ENCODE results near the gene KDM5A.

The KDM5A gene

GRCh38 chr12:271161-271560 lies 118.0 kb downstream of the KDM5A start:
- no peak for DNase-seq

GRCh38 chr12:269191-269590 lies 119.9 kb downstream of the KDM5A start:
- no peak for DNase-seq

GRCh38 chr12:268483-268840 lies 120.7 kb downstream of the KDM5A start:
- DNase-seq, result no peak

- DNase-seq, result no peak
These were observed 121.3 kb downstream of the KDM5A start for GRCh38 chr12:267581-268482.

- no peak for DNase-seq
These were observed 124.0 kb downstream of the KDM5A start for GRCh38 chr12:265096-265495.

- no peak for DNase-seq
These were observed 124.9 kb downstream of the KDM5A start for GRCh38 chr12:264269-264668.

- no peak for DNase-seq
These were observed 125.5 kb downstream of the KDM5A start for GRCh38 chr12:263574-263973.

- no peak for DNase-seq
These were observed 126.3 kb downstream of the KDM5A start, which contains the start of gene SLC6A13 for GRCh38 chr12:262817-263216. TSS of gene SLC6A13 (minus strand) at chr12:262836. CDS start at chr12:260052, 2,784 bp downstream.

GRCh38 chr12:262113-262512 lies 127.0 kb downstream of the KDM5A start:
- DNase-seq, result no peak

GRCh38 chr12:257521-258321 lies 131.4 kb downstream of the KDM5A start:
- DNase-seq, result no peak

- no peak for DNase-seq
These were observed 132.2 kb downstream of the KDM5A start for GRCh38 chr12:256958-257357.

- no peak for DNase-seq
These were observed 132.9 kb downstream of the KDM5A start for GRCh38 chr12:256225-256624.

GRCh38 chr12:254912-255311 lies 134.2 kb downstream of the KDM5A start:
- DNase-seq, result no peak

- no peak for DNase-seq
These were observed 135.1 kb downstream of the KDM5A start for GRCh38 chr12:254039-254438.

- DNase-seq, result no peak
These were observed 135.8 kb downstream of the KDM5A start for GRCh38 chr12:253116-253831.

GRCh38 chr12:252636-253035 lies 136.5 kb downstream of the KDM5A start:
- DNase-seq, result no peak

GRCh38 chr12:247271-247670 lies 141.8 kb downstream of the KDM5A start:
- DNase-seq, result no peak

- no peak for DNase-seq
These were observed 145.7 kb downstream of the KDM5A start for GRCh38 chr12:243381-243780.

- DNase-seq, result no peak
These were observed 146.6 kb downstream of the KDM5A start for GRCh38 chr12:242496-242895.

GRCh38 chr12:241266-241665 lies 147.9 kb downstream of the KDM5A start:
- DNase-seq, result no peak

- DNase-seq, result no peak
These were observed 148.6 kb downstream of the KDM5A start for GRCh38 chr12:240566-240965.

GRCh38 chr12:238736-239398 lies 150.3 kb downstream of the KDM5A start:
- DNase-seq, result no peak

- DNase-seq, result no peak
These were observed 151.0 kb downstream of the KDM5A start for GRCh38 chr12:238116-238515.

Data from T-helper 9 cell (primary cell).